WI38 (cell line): ENCODE results near the gene CNPY4.
"Not testable (repeated sequence)": the region's sequence is repeated elsewhere in the genome, so short reads cannot be mapped to it uniquely, and the experiment has no call there.

Source experiments
- H3K4me3 ChIP-seq: 2 replicates; pipeline ENCODE4 v1.5.1; 2011; ENCODE audit warnings: low read depth, mild to moderate bottlenecking, control low read depth, low read length
- TF ChIP-seq, protein P1 (sequence below): IDR thresholded peaks from 2 replicates; pipeline ENCODE4 v1.5.1; 2012; ENCODE audit warnings: low read depth, mild to moderate bottlenecking, control low read depth, low read length

The CNPY4 gene

DNA sequence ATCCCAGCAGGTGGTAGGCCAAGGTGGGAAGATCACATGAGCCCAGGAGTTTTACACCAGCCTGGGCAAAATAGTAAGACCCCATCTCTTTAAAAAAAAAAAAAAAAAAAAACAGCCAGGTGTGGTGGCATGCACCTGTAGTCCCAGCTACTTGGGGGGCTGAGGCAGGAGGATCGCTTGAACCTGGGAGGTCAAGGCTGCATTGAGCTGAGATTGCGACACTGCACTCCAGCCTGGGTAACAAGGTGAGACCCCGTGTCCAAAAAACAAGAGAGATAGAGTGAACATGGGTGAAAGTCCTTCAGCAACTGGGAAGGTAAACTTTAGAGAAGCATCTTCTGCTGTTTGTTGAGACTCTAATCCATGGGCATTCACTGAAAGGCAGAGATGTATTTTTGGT, 23.0 kb downstream of the CNPY4 start:
- H3K4me3 ChIP-seq, result no peak overlapping the region
- TF ChIP-seq, protein P1, sequence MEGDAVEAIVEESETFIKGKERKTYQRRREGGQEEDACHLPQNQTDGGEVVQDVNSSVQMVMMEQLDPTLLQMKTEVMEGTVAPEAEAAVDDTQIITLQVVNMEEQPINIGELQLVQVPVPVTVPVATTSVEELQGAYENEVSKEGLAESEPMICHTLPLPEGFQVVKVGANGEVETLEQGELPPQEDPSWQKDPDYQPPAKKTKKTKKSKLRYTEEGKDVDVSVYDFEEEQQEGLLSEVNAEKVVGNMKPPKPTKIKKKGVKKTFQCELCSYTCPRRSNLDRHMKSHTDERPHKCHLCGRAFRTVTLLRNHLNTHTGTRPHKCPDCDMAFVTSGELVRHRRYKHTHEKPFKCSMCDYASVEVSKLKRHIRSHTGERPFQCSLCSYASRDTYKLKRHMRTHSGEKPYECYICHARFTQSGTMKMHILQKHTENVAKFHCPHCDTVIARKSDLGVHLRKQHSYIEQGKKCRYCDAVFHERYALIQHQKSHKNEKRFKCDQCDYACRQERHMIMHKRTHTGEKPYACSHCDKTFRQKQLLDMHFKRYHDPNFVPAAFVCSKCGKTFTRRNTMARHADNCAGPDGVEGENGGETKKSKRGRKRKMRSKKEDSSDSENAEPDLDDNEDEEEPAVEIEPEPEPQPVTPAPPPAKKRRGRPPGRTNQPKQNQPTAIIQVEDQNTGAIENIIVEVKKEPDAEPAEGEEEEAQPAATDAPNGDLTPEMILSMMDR, result no peak

DNA sequence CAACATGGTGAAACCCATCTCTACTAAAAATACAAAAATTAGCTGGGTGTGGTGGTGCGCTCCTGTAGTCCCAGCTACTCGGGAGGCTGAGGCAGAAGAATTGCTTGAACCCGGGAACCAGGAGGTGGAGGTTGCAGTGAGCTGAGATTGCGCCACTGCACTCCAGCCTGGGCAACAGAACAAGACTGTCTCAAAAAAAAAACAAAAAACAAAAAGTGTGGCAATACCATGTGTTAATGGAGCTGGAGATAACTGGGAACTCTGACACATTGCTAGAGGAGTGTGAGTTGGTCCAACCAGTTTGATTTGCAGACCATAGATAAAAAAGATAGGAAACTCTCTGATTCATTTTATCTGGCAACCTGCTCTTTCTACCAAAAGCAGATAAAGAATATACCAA, 26.9 kb downstream of the CNPY4 start:
- not testable (repeated sequence) for H3K4me3 ChIP-seq

DNA sequence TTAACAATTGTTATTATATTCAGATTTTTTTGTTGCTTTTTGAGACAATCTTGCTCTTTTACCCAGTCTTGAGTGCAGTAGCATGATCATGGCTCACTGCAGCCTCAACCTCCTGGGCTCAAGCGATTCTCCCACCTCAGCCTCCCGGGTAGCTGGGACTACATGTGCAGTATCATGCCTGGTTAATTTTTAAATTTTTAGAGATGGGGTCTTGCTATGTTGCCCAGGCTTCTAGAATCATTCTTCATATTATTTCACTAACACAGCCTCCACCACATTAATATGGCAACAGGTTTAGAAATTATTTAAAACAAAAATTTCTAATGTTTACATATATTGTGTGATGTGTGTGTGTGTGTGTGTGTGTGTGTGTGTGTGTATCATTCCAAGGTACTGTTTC, 27.8 kb downstream of the CNPY4 start:
- no peak overlapping the region for H3K4me3 ChIP-seq
- TF ChIP-seq, protein P1, result no peak

DNA sequence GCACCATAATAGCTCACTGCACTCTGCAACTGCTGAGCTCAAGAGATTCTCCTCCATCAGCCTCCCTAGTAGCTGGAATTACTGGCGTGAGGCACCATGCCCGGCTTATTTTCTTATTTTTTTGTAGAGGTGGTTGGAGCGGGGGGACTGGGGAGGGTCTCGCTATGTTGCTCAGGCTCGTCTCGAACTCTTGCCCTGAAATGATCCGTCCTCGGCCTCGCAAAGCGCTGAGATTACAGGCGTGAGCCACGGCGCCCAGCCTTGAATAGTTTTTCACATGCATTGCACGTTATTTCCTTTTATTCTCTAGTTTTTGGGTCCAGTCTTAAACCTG, 28.8 kb downstream of the CNPY4 start:
- TF ChIP-seq, protein P1, result no peak
- H3K4me3 ChIP-seq, result peak overlapping the region; percentile 32

DNA sequence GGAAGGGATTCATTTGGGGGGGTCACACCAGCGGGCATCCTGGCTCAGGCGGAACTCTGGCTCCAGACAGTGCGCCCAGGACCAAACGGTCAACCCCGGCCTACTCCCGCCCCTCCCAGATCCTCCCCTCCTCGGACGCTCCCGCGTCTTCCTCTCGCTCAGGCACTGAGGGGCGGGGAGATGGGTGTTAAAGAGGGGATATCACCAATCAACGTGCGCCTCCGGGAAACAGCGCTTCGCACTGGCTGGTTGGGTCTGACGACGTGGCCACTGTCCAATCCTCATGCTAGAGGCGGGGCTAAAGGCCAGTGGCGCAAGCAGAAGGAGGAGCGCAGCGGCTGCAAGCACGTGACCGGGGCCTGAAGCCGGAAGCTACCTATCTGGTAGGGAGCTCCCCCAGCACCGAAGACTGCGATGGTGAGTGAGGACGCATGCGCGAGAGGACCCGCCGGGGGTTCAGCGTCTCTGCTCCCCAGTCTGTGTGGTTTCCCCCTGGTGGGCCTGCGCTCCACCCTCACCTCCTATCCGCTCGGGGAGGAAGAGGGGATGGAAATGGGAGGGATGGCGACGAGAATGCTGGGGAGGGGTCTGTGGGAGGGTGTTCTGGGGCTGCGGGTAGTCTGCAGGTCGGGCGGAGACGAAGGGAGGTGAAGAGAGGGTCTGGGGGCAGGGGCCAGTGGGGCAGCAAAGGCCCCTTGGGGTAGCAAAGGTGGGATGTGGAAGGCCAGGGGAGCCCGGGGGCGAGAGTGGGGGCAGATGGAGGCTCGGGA, 29.3 kb downstream of the CNPY4 start, which contains the start of gene LAMTOR4:
Gene LAMTOR4, plus strand, starts transcription at position 360 of the 770 bp plus-strand sequence. Its CDS starts 55 bp downstream, at position 415.
- H3K4me3 ChIP-seq, result peak within 1 kb of the TSS; percentile 72
- TF ChIP-seq, protein P1, result no peak

DNA sequence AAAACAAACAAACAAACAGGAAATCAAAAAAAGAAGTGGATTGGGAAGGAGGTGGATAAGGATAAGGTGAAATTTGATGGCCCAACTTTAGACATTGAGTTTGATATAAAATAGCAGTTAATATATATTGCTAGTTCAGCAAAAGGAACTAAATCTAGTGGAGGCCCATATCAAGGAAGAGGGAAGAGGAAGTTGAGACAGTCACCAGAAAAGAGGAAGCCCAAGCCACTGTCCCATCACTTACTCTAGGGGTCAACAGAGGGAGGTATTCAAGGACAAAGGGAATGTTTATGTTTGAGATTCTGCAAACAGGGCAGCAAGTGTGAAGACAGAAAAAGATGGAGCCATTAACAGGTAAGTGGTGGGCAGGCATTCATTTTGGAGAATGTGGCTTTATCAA, 33.0 kb downstream of the CNPY4 start:
- TF ChIP-seq, protein P1, result no peak
- no peak overlapping the region for H3K4me3 ChIP-seq

DNA sequence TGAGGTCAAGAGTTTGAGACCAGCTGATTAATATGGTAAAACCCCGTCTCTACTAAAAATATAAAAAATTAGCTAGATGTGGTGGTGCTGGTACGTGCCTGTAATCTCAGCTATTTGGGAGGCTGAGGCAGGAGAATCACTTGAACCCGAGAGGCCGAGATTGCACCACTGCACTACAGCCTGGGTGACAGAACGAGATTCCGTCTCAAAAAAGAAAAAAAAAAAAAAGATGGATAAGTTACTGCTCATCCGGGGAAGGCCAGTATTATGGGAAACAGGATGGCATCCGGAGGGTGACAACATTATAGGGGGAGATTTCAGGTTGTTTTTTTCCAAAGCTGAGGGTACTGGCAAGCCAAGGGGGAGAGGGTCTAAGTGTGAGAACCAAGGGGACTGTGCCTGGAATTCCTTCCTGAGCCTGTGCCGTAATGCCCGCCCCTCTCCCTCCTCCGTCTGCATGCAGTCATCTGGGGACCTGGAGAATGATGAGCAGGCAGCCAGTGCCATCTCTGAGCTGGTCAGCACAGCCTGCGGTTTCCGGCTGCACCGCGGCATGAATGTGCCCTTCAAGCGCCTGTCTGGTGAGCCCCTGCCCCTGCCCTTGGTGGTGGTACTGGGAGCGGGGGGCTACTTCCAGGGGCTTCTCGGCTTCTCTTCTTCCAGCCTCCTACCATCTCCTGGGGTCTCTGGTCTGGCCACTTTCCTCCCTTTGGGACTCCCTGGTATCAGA, 33.7 kb downstream of the CNPY4 start:
- H3K4me3 ChIP-seq, result no peak overlapping the region
- TF ChIP-seq, protein P1, result no peak
